Measurements from ENCODE around the gene CTBP1.

The CTBP1 gene

GRCh38 chr4:1177274-1178141 lies 71.4 kb downstream of the CTBP1 start:
- no peak for DNase-seq (ENCODE audit: low read depth)
- H3K4me3 ChIP-seq (ENCODE audit: low read depth, low read length), result no peak overlapping the region
- no peak for TF ChIP-seq CTCF (conservative IDR thresholded peaks at IDR 0.05; ENCODE audit: low read depth, low read length)

- no peak for DNase-seq (ENCODE audit: low read depth)
- no peak overlapping the region for H3K4me3 ChIP-seq (ENCODE audit: low read depth, low read length)
- TF ChIP-seq CTCF (conservative IDR thresholded peaks at IDR 0.05; ENCODE audit: low read depth, low read length), result no peak
These were observed 72.3 kb downstream of the CTBP1 start for GRCh38 chr4:1176398-1177273.

GRCh38 chr4:1175635-1176229 lies 73.2 kb downstream of the CTBP1 start:
- no peak for DNase-seq (ENCODE audit: low read depth)
- no peak for TF ChIP-seq CTCF (conservative IDR thresholded peaks at IDR 0.05; ENCODE audit: low read depth, low read length)
- no peak overlapping the region for H3K4me3 ChIP-seq (ENCODE audit: low read depth, low read length)

GRCh38 chr4:1174941-1175634 lies 73.8 kb downstream of the CTBP1 start:
- no peak overlapping the region for H3K4me3 ChIP-seq (ENCODE audit: low read depth, low read length)
- no peak for DNase-seq (ENCODE audit: low read depth)
- no peak for TF ChIP-seq CTCF (conservative IDR thresholded peaks at IDR 0.05; ENCODE audit: low read depth, low read length)

GRCh38 chr4:1172971-1173757 lies 75.8 kb downstream of the CTBP1 start:
- no peak for TF ChIP-seq CTCF (conservative IDR thresholded peaks at IDR 0.05; ENCODE audit: low read depth, low read length)
- peak; percentile 86 for DNase-seq (ENCODE audit: low read depth)
- H3K4me3 ChIP-seq (ENCODE audit: low read depth, low read length), result peak overlapping the region; percentile 78
